ENCODE data around the gene PHF20.

GRCh38 chr20:35954907-35955251 is 183.1 kb downstream of the PHF20 start:
- TF ChIP-seq POLR2A (IDR thresholded peaks at IDR 0.05) (no peak), CTCF (IDR thresholded peaks at IDR 0.05) (no peak)
